Endothelial cell (in vitro differentiated cells): ENCODE results near the gene SBF2. TPM values are rescaled to one million over a fixed set of nuclear protein-coding genes. Genes with fewer than 3 reads are reported as not detected.

ENCODE experiments used
- DNase-seq: peaks from one replicate; pipeline ENCODE4 v3.0.0; 2021; ENCODE audit warnings: low spot score
- H3K27ac Mint-ChIP-seq: one replicate; pipeline ENCODE4 v1.8.0; 2021; ENCODE audit warnings: mixed read lengths, inconsistent platforms; ENCODE audit not compliant: unreplicated experiment
- H3K27me3 Mint-ChIP-seq: one replicate; pipeline ENCODE4 v1.8.0; 2021; ENCODE audit warnings: mild to moderate bottlenecking, moderate library complexity, mixed read lengths, inconsistent platforms; ENCODE audit not compliant: unreplicated experiment
- H3K36me3 Mint-ChIP-seq: one replicate; pipeline ENCODE4 v1.8.0; 2021; ENCODE audit warnings: mild to moderate bottlenecking, low read depth, mixed read lengths, inconsistent platforms; ENCODE audit not compliant: unreplicated experiment
- H3K4me1 Mint-ChIP-seq: one replicate; pipeline ENCODE4 v1.8.0; 2021; ENCODE audit warnings: mild to moderate bottlenecking, mixed read lengths, inconsistent platforms; ENCODE audit not compliant: unreplicated experiment
- H3K4me3 Mint-ChIP-seq: one replicate; pipeline ENCODE4 v1.8.0; 2021; ENCODE audit warnings: mild to moderate bottlenecking, mixed read lengths, inconsistent platforms; ENCODE audit not compliant: unreplicated experiment
- H3K9me3 Mint-ChIP-seq: one replicate; pipeline ENCODE4 v1.8.0; 2021; ENCODE audit warnings: mixed read lengths, inconsistent platforms; ENCODE audit not compliant: unreplicated experiment
- CTCF ChIP-seq: fragments of 200-600 bp; sonication (generic); IDR thresholded peaks from one replicate; pipeline ENCODE4 v1.5.0; 2021; ENCODE audit warnings: antibody characterized with exemption; ENCODE audit not compliant: unreplicated experiment
- total RNA-seq: library from RNA; stranded (reverse); fragmentation: NEBNext Ultra II Directional; extraction: Animal tissue kit (Norgen Biotek cat#: 25700); gene quantifications from one replicate; pipeline ENCODE4 v1.2.1, GENCODE V29; 2021; ENCODE audit not compliant: unreplicated experiment

The SBF2 gene
- total RNA-seq, 1 donor from 2014 or later: 40.8 TPM

- Mint-ChIP-seq H3K4me1 (no peaks in the 10 kb centered on the region), H3K27ac (no peak overlapping the region), H3K4me3 (no peak overlapping the region), H3K27me3 (peaks cover 2% of the 10 kb centered on the region), H3K36me3 (no peaks in the 10 kb centered on the region), H3K9me3 (no peaks in the 10 kb centered on the region)
- DNase-seq: no peak
- TF ChIP-seq CTCF: no peak
These were observed 415.1 kb downstream of the SBF2 start for GRCh38 chr11:9878936-9879335.

- H3K36me3 Mint-ChIP-seq: peaks cover 12% of the 10 kb centered on the region
- DNase-seq: no peak
- no peak overlapping the region for H3K4me3 Mint-ChIP-seq
- no peak overlapping the region for H3K27ac Mint-ChIP-seq
- peaks cover 8% of the 10 kb centered on the region for H3K9me3 Mint-ChIP-seq
- H3K27me3 Mint-ChIP-seq: peaks cover 2% of the 10 kb centered on the region
- no peak for TF ChIP-seq CTCF
- no peaks in the 10 kb centered on the region for H3K4me1 Mint-ChIP-seq
These were observed 417.7 kb downstream of the SBF2 start for GRCh38 chr11:9876331-9876730.

GRCh38 chr11:9875862-9876261 is 418.2 kb downstream of the SBF2 start:
- Mint-ChIP-seq H3K27ac (no peak overlapping the region), H3K4me1 (no peaks in the 10 kb centered on the region), H3K4me3 (no peak overlapping the region), H3K27me3 (peaks cover 2% of the 10 kb centered on the region), H3K9me3 (peaks cover 8% of the 10 kb centered on the region), H3K36me3 (peaks cover 17% of the 10 kb centered on the region)
- no peak for TF ChIP-seq CTCF
- no peak for DNase-seq

GRCh38 chr11:9875399-9875798 is 418.6 kb downstream of the SBF2 start:
- Mint-ChIP-seq H3K4me1 (no peaks in the 10 kb centered on the region), H3K27ac (no peak overlapping the region)

GRCh38 chr11:9874466-9874865 is 419.6 kb downstream of the SBF2 start:
- peaks cover 21% of the 10 kb centered on the region for H3K36me3 Mint-ChIP-seq
- H3K4me3 Mint-ChIP-seq: no peak overlapping the region
- no peak for DNase-seq
- H3K27ac Mint-ChIP-seq: no peak overlapping the region
- no peak for TF ChIP-seq CTCF
- peaks cover 3% of the 10 kb centered on the region for H3K27me3 Mint-ChIP-seq
- no peaks in the 10 kb centered on the region for H3K4me1 Mint-ChIP-seq
- H3K9me3 Mint-ChIP-seq: peaks cover 8% of the 10 kb centered on the region

More at GRCh38 chr11:9875399-9875798, 418.6 kb downstream of the SBF2 start:
- DNase-seq: no peak
- no peak overlapping the region for H3K4me3 Mint-ChIP-seq
- peaks cover 18% of the 10 kb centered on the region for H3K36me3 Mint-ChIP-seq
- H3K27me3 Mint-ChIP-seq: peaks cover 2% of the 10 kb centered on the region
- TF ChIP-seq CTCF: no peak
- H3K9me3 Mint-ChIP-seq: peaks cover 8% of the 10 kb centered on the region
